ENCODE measurements around the gene CD9. TPM values are rescaled to one million over a fixed set of nuclear protein-coding genes. Genes with fewer than 3 reads are reported as not detected.

Gene CD9
- total and polyA plus RNA-seq, 2 of the 8 experiments (the other 6 are each of a cell fraction or from before 2014, with no cell fraction given) = 168 to 319 TPM

- DNase-seq (ENCODE audit: low read depth in 1 of 2, low spot score in 2 of 2) = no peak
These were observed 25.9 kb downstream of the CD9 start for GRCh38 chr12:6226002-6226678.

More at GRCh38 chr12:6226002-6226678, 25.9 kb downstream of the CD9 start:
- H3K9ac ChIP-seq (replicated peaks in 1 of 4; ENCODE audit: extremely low read depth in 1 of 4, low read depth in 3 of 4, low read length in 3 of 4) = no peak overlapping the region; a peak in 1 of 7 replicates
- H2AK5ac ChIP-seq (ENCODE audit: low read depth, low read length) = no peak overlapping the region
- no peak for TF ChIP-seq E2F6 (IDR thresholded peaks at IDR 0.05)
- TF ChIP-seq CEBPB (IDR thresholded peaks at IDR 0.05; ENCODE audit: low read depth, low read length) = peak; percentile 72
- no peak overlapping the region for H2BK20ac ChIP-seq (ENCODE audit: low read length)
- H3K4me1 ChIP-seq (replicated peaks in 1 of 4; ENCODE audit: control insufficient read depth in 3 of 4, insufficient read depth in 4 of 4, low read length in 3 of 4) = peaks cover 0 to 5% (median 4%) of the 10 kb centered on the region in 4 experiments; a peak in 6 of 7 replicates
- H2BK12ac ChIP-seq (ENCODE audit: low read depth, low read length) = no peak overlapping the region
- no peak overlapping the region for H4K5ac ChIP-seq (ENCODE audit: insufficient read length, low read depth, low read length)
- no peak overlapping the region for H3K4me2 ChIP-seq (ENCODE audit: insufficient read depth in 1 of 2, low read depth in 2 of 2, low read length in 2 of 2)
- H3K4me3 ChIP-seq (ENCODE audit: extremely low read depth in 1 of 4, insufficient read depth in 2 of 4, low read depth in 3 of 4, low read length in 4 of 4) = no peak overlapping the region
- H3K23ac ChIP-seq (ENCODE audit: insufficient read length) = no peak overlapping the region
- no peak overlapping the region for H4K91ac ChIP-seq (replicated peaks; ENCODE audit: insufficient read length, low read length)
- no peak overlapping the region for H3K56ac ChIP-seq (replicated peaks; ENCODE audit: insufficient read length, low read depth, low read length)
- peaks cover 4 to 10% of the 10 kb centered on the region in 2 experiments for H4K20me1 ChIP-seq (replicated peaks in 1 of 2; ENCODE audit: control insufficient read depth in 1 of 2, insufficient read depth in 2 of 2, low read length in 2 of 2)
- no peak for FAIRE-seq
- no peak overlapping the region; the same call in 1 of the 2 replicates for H4K8ac ChIP-seq (ENCODE audit: extremely low read depth, insufficient read depth, low read length)
- H3K9me3 ChIP-seq (ENCODE audit: insufficient read depth in 2 of 2, low read depth in 1 of 2, low read length in 1 of 2) = no peaks in the 10 kb centered on the region
- H3K27me3 ChIP-seq (replicated peaks in 1 of 4; ENCODE audit: control insufficient read depth in 3 of 4, extremely low read depth in 1 of 4, insufficient read depth in 3 of 4, low read length in 3 of 4) = no peaks in the 10 kb centered on the region
- peaks cover 0 to 61% of the 10 kb centered on the region in 2 experiments; a peak in 3 of 4 replicates for H3K79me2 ChIP-seq (ENCODE audit: control insufficient read depth in 1 of 2, insufficient read depth in 2 of 2, low read length in 2 of 2)
- H2BK5ac ChIP-seq (ENCODE audit: low read depth, low read length) = no peak overlapping the region
- no peaks in the 10 kb centered on the region for H3K23me2 ChIP-seq (ENCODE audit: low read depth, low read length)
- H3K14ac ChIP-seq (ENCODE audit: insufficient read length) = no peak overlapping the region
- peak overlapping the region; percentile 0; the same call in 1 of the 2 replicates for H3K27ac ChIP-seq (ENCODE audit: low read depth, low read length)
- H3K79me1 ChIP-seq (ENCODE audit: low read depth, low read length) = peaks cover 20% of the 10 kb centered on the region
- H3K4ac ChIP-seq (replicated peaks; ENCODE audit: insufficient read length, low read depth, low read length) = no peak overlapping the region
- ChIA-PET CTCF (ENCODE audit: partially characterized antibody) (interaction anchor here (1.1 to 15.1 kb wide), 6 partner anchors 17 to 59 kb away, joined by 3 to 130 read pairs (median 9); partner anchors contain the start of gene CD9), POLR2A (ENCODE audit: partially characterized antibody) (interaction anchor here (9.3 kb wide), 1 partner anchor 13 kb away, joined by 51 read pairs; no protein-coding TSS in a partner anchor)
- H2BK120ac ChIP-seq (replicated peaks; ENCODE audit: low read depth, low read length) = no peak overlapping the region
- H3K36me3 ChIP-seq (ENCODE audit: control insufficient read depth in 2 of 4, insufficient read depth in 4 of 4, low read length in 3 of 4) = peaks cover 11 to 34% (median 22%) of the 10 kb centered on the region in 4 experiments
- H2BK15ac ChIP-seq (ENCODE audit: low read length) = no peak overlapping the region
- no peak overlapping the region for H3K18ac ChIP-seq (ENCODE audit: extremely low read depth, low read length)
- H2AFZ ChIP-seq (ENCODE audit: low read length) = no peak overlapping the region
- WGBS, 2 experiments (ENCODE audit: extremely low coverage in 1 of 2, insufficient coverage in 1 of 2, insufficient read length in 1 of 2, insufficient replicate concordance in 2 of 2, low coverage in 1 of 2, low lambda C conversion rate in 2 of 2, missing lambda C conversion rate in 1 of 2) = 85% methylated on average over 12 of the region's 12 CpGs; no CpG with 5 or more reads in 1 of the 2 experiments

All from H1 (cell line).